ENCODE data around the gene WNK1.
A peak's percentile ranks its signal among the peaks of the same experiment; 100 is the strongest.
"Not testable (repeated sequence)": the region's sequence is repeated elsewhere in the genome, so short reads cannot be mapped to it uniquely, and the experiment has no call there.

The WNK1 gene

GRCh38 chr12:751999-752694 lies at the start of gene WNK1:
Gene WNK1, plus strand, starts transcription at chr12:752579. Its CDS starts 987 bp downstream, at chr12:753566.
- peak; percentile 91 for DNase-seq

- DNase-seq = no peak
Measured at GRCh38 chr12:704516-705242, 47.7 kb upstream of the WNK1 start.

- DNase-seq = not testable (repeated sequence)
Measured at GRCh38 chr12:708084-708483, 44.3 kb upstream of the WNK1 start.

- no peak for DNase-seq
Measured at GRCh38 chr12:709455-710020, 42.8 kb upstream of the WNK1 start.

GRCh38 chr12:712172-712863 lies 40.1 kb upstream of the WNK1 start:
- DNase-seq = no peak

- no peak for DNase-seq
Measured at GRCh38 chr12:713281-713875, 39.0 kb upstream of the WNK1 start.

- DNase-seq = no peak
Measured at GRCh38 chr12:716506-716905, 35.9 kb upstream of the WNK1 start.

GRCh38 chr12:718756-719102 lies 33.6 kb upstream of the WNK1 start:
- no peak for DNase-seq

GRCh38 chr12:720231-720941 lies 32.0 kb upstream of the WNK1 start:
- DNase-seq = no peak

GRCh38 chr12:724194-724855 lies 28.1 kb upstream of the WNK1 start:
- peak; percentile 30 to 45 for DNase-seq

GRCh38 chr12:725076-725475 lies 27.3 kb upstream of the WNK1 start:
- no peak for DNase-seq

- peak; percentile 22 to 23 for DNase-seq
Measured at GRCh38 chr12:726281-727140, 25.9 kb upstream of the WNK1 start.

GRCh38 chr12:727321-727720 lies 25.1 kb upstream of the WNK1 start:
- DNase-seq = no peak

GRCh38 chr12:728781-729180 lies 23.6 kb upstream of the WNK1 start:
- peak; percentile 57 to 59 for DNase-seq

- no peak for DNase-seq
Measured at GRCh38 chr12:729221-729620, 23.2 kb upstream of the WNK1 start.

GRCh38 chr12:730550-730949 lies 21.8 kb upstream of the WNK1 start:
- DNase-seq = no peak

- no peak for DNase-seq
Measured at GRCh38 chr12:737122-737739, 15.1 kb upstream of the WNK1 start.

GRCh38 chr12:738712-739111 lies 13.7 kb upstream of the WNK1 start:
- no peak for DNase-seq

GRCh38 chr12:739349-739748 lies 13.0 kb upstream of the WNK1 start:
- DNase-seq = no peak

GRCh38 chr12:740921-741320 lies 11.5 kb upstream of the WNK1 start:
- no peak for DNase-seq

All from Kasumi-1 (cell line).